Endothelial cell (in vitro differentiated cells): Measurements from ENCODE around the gene ELF1. TPM values are rescaled to one million over a fixed set of nuclear protein-coding genes. Genes with fewer than 3 reads are reported as not detected.

Experiments used
- DNase-seq: peaks from one replicate; pipeline ENCODE4 v3.0.0; 2021; ENCODE audit warnings: low spot score
- H3K27ac Mint-ChIP-seq: one replicate; pipeline ENCODE4 v1.8.0; 2021; ENCODE audit warnings: mixed read lengths, inconsistent platforms; ENCODE audit not compliant: unreplicated experiment
- H3K27me3 Mint-ChIP-seq: one replicate; pipeline ENCODE4 v1.8.0; 2021; ENCODE audit warnings: mild to moderate bottlenecking, moderate library complexity, mixed read lengths, inconsistent platforms; ENCODE audit not compliant: unreplicated experiment
- H3K36me3 Mint-ChIP-seq: one replicate; pipeline ENCODE4 v1.8.0; 2021; ENCODE audit warnings: mild to moderate bottlenecking, low read depth, mixed read lengths, inconsistent platforms; ENCODE audit not compliant: unreplicated experiment
- H3K4me1 Mint-ChIP-seq: one replicate; pipeline ENCODE4 v1.8.0; 2021; ENCODE audit warnings: mild to moderate bottlenecking, mixed read lengths, inconsistent platforms; ENCODE audit not compliant: unreplicated experiment
- H3K4me3 Mint-ChIP-seq: one replicate; pipeline ENCODE4 v1.8.0; 2021; ENCODE audit warnings: mild to moderate bottlenecking, mixed read lengths, inconsistent platforms; ENCODE audit not compliant: unreplicated experiment
- H3K9me3 Mint-ChIP-seq: one replicate; pipeline ENCODE4 v1.8.0; 2021; ENCODE audit warnings: mixed read lengths, inconsistent platforms; ENCODE audit not compliant: unreplicated experiment
- CTCF ChIP-seq: fragments of 200-600 bp; sonication (generic); IDR thresholded peaks from one replicate; pipeline ENCODE4 v1.5.0; 2021; ENCODE audit warnings: antibody characterized with exemption; ENCODE audit not compliant: unreplicated experiment
- total RNA-seq: library from RNA; stranded (reverse); fragmentation: NEBNext Ultra II Directional; extraction: Animal tissue kit (Norgen Biotek cat#: 25700); gene quantifications from one replicate; pipeline ENCODE4 v1.2.1, GENCODE V29; 2021; ENCODE audit not compliant: unreplicated experiment

The ELF1 gene
- total RNA-seq, 1 donor from 2014 or later, result 46.0 TPM

- H3K27ac Mint-ChIP-seq, result no peak overlapping the region
- no peak overlapping the region for H3K4me3 Mint-ChIP-seq
- no peak for DNase-seq
- peaks cover 3% of the 10 kb centered on the region for H3K4me1 Mint-ChIP-seq
- H3K36me3 Mint-ChIP-seq, result no peaks in the 10 kb centered on the region
- TF ChIP-seq CTCF, result no peak
- H3K27me3 Mint-ChIP-seq, result no peaks in the 10 kb centered on the region
- H3K9me3 Mint-ChIP-seq, result no peaks in the 10 kb centered on the region
Observed at GRCh38 chr13:41015920-41016319, 3.2 kb downstream of the ELF1 start.

DNA sequence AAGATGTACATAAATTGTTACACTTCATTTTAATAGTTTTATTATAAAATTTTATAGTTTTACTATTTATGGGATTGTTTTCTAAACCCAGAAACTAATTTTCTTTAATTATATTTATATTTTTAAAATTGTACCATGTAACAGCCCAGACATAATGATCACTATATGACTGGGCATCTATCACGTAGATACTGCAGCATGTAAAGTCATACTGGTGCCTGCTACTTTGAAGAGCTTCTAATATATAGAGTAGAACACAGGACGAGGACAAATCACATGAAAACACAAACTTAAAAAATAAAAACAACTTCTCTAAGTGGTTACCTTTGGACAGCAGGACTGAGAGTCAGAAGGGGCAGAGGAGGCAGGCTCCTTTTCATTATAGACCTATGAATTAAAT is 5.3 kb downstream of the ELF1 start:
- Mint-ChIP-seq H3K36me3 (no peaks in the 10 kb centered on the region), H3K4me1 (peaks cover 3% of the 10 kb centered on the region), H3K27me3 (no peaks in the 10 kb centered on the region), H3K4me3 (no peak overlapping the region), H3K27ac (no peak overlapping the region), H3K9me3 (no peaks in the 10 kb centered on the region)
- TF ChIP-seq CTCF, result no peak
- no peak for DNase-seq

DNA sequence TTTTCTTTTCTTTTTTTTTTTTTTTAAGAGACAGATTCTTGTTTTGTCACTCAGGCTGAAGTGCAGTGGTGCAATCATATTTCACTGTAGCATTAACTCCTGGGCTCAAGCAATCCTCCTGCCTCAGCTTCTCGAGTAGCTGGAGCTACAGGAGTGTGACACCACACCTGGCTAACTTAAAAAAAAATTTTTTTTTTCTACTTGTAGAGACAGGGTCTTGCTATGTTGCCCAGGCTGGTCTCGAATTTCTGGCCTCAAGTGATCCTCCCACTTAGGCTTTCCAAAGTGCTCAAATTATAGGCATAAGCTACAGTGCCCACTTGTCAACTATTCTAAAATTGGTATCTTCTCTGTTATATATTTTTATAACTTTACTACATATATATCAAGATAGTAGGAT is 6.6 kb downstream of the ELF1 start:
- peaks cover 3% of the 10 kb centered on the region for H3K4me1 Mint-ChIP-seq
- no peak overlapping the region for H3K27ac Mint-ChIP-seq
- H3K9me3 Mint-ChIP-seq, result no peaks in the 10 kb centered on the region
- H3K4me3 Mint-ChIP-seq, result no peak overlapping the region
- TF ChIP-seq CTCF, result no peak
- H3K27me3 Mint-ChIP-seq, result no peaks in the 10 kb centered on the region
- no peaks in the 10 kb centered on the region for H3K36me3 Mint-ChIP-seq
- no peak for DNase-seq

DNA sequence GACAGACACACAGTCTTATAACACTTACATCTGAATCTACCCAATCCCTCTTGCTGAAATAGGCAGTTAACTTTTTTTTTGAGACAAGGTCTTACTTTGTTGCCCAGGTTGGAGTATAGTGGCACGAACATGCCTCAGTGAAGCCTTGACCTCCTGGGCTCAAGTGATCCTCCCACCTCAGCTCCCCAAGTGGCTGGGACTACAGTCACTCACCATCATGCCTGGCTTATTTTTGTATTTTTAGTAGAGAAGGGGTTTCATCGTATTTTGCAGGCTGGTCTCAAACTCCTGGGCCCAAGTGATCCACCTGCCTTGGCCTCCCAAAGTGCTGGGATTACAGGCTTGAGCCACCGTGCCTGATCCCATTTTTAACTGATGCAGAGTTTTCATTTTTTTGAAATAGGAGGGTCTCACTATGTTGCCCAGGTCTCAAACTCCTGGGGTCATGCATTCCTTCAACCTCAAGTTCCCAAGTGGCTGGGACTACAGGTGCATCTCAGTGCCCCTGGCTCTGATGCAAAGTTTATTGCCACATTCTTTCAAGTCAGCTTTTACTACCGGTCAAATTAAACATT is 7.6 kb downstream of the ELF1 start:
- Mint-ChIP-seq H3K4me3 (no peak overlapping the region), H3K27me3 (no peaks in the 10 kb centered on the region), H3K4me1 (peaks cover 6% of the 10 kb centered on the region), H3K36me3 (no peaks in the 10 kb centered on the region), H3K9me3 (no peaks in the 10 kb centered on the region), H3K27ac (no peak overlapping the region)
- TF ChIP-seq CTCF, result no peak
- no peak for DNase-seq

DNA sequence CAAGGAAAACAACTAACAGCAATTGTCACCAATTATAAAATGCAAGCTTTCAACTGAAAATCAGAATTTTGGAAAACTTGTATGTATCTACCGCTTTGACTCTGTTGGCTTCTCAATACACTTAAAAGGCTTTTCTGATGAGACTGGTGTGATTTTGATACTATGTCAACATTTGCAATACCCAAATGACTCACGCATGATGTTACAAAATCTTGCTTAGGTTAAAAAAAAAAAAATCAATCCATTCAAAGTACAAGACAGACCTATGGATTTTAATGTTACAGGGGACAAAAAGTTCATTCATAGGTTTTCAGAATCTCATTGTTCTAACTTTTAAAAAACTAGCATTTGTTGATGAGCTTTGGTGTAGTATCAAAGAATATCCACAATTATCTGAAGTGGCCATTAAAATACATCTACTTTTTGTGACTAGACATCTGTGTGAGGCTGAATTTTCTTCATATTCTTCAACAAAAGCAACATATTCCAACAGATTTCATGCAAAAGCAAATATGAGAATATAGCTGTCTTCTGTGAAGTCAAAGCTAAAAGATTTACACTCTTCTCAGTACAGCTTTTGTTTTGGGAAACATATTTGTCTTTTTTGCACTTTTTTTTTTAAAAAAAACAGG is 10.7 kb downstream of the ELF1 start:
- no peak for TF ChIP-seq CTCF
- Mint-ChIP-seq H3K36me3 (no peaks in the 10 kb centered on the region), H3K27me3 (no peaks in the 10 kb centered on the region), H3K4me3 (no peak overlapping the region), H3K27ac (no peak overlapping the region), H3K9me3 (no peaks in the 10 kb centered on the region), H3K4me1 (peaks cover 21% of the 10 kb centered on the region)
- DNase-seq, result no peak
